SU-DHL-6 (cell line): Measurements from ENCODE around the gene MYL6B.

ENCODE experiments used
- CTCF ChIP-seq: fragments of 200-600 bp; sonication (generic); IDR thresholded peaks from one replicate; pipeline ENCODE4 v1.5.1; 2017; ENCODE audit warnings: antibody characterized with exemption, mild to moderate bottlenecking, low read length, moderate library complexity; ENCODE audit not compliant: insufficient read depth, poor library complexity, severe bottlenecking
- EZH2phosphoT487 ChIP-seq: fragments of 200-600 bp; sonication (generic), shearing (Covaris generic); conservative IDR thresholded peaks from 2 replicates; pipeline ENCODE4 v1.6.1; 2018; ENCODE audit warnings: mild to moderate bottlenecking, antibody characterized with exemption, low read length, moderate library complexity, mixed read lengths

DNA sequence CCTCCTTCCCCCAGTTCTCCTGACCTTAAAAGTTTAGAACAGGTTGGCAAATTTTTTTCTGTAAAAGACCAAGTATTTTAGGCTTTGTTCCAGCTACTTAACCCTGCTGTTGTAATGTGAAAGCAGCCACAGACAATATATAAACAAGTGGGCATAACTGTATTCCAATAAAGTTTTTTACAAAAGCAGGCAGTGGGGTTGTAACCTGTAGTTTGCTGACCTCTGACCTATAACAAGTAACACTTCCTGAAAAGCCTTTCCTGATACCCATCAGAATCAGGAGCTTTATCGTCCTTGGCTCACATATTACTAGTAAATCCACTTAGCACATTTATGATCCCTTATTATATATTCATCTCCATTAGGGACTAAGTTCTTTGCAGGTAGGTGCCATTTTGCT lies 50.0 kb downstream of the MYL6B start:
- TF ChIP-seq CTCF (no peak), EZH2phosphoT487 (no peak)
